A673 (cell line): ENCODE measurements around the gene GLOD4. TPM values are rescaled to one million over a fixed set of nuclear protein-coding genes. Genes with fewer than 3 reads are reported as not detected.

Experiments
- BruUV-seq: library from RNA; stranded (reverse); fragments of 400-500 nt; replicated peaks from 2 replicates; lab custom pipeline; 2021; lab: Mats Ljungman, UMichigan
- CTCF ChIA-PET: fragments of 300-600 bp; sonication (Branson Sonifier 250); formaldehyde crosslinking; loops from one replicate; lab custom pipeline; 2022; ENCODE audit warnings: antibody characterized with exemption; lab: Charles Lee
- POLR2A ChIA-PET: fragments of 300-600 bp; sonication (Branson Sonifier 250); formaldehyde crosslinking; loops from one replicate; lab custom pipeline; 2022; ENCODE audit warnings: antibody characterized with exemption; ENCODE audit not compliant: low non-redundant PET; lab: Charles Lee
- DNase-seq: peaks from one replicate; pipeline ENCODE4 v3.0.0-alpha.2; 2015; ENCODE audit warnings: low spot score
- H3K27ac ChIP-seq: fragments of 200-600 bp; sonication (generic); 2 replicates; pipeline ENCODE4 v1.5.1; 2016; ENCODE audit warnings: mixed run types, low read depth, mild to moderate bottlenecking, mixed read lengths, antibody characterized with exemption, low read length; ENCODE audit not compliant: poor library complexity, severe bottlenecking
- H3K27me3 ChIP-seq: fragments of 200-600 bp; sonication (generic); replicated peaks from 2 replicates; pipeline ENCODE4 v1.6.1; 2017; ENCODE audit warnings: mixed run types, low read depth, mild to moderate bottlenecking, mixed read lengths, antibody characterized with exemption, low read length; ENCODE audit not compliant: insufficient read depth, poor library complexity
- H3K36me3 ChIP-seq: fragments of 200-600 bp; sonication (generic); 2 replicates; pipeline ENCODE4 v1.6.1; 2016; ENCODE audit warnings: mixed run types, mild to moderate bottlenecking, mixed read lengths, antibody characterized with exemption, low read length; ENCODE audit not compliant: insufficient read depth, poor library complexity, severe bottlenecking
- H3K4me1 ChIP-seq: fragments of 200-600 bp; sonication (generic); 2 replicates; pipeline ENCODE4 v1.6.1; 2017; ENCODE audit warnings: mixed run types, mild to moderate bottlenecking, mixed read lengths, antibody characterized with exemption, low read length; ENCODE audit not compliant: insufficient read depth, poor library complexity, severe bottlenecking
- H3K4me3 ChIP-seq: fragments of 200-600 bp; sonication (generic); 2 replicates; pipeline ENCODE4 v1.5.1; 2016; ENCODE audit warnings: low read depth, mixed run types, mild to moderate bottlenecking, mixed read lengths, low read length; ENCODE audit not compliant: poor library complexity, severe bottlenecking
- H3K9me3 ChIP-seq: fragments of 200-600 bp; sonication (generic); 2 replicates; pipeline ENCODE4 v1.6.1; 2016; ENCODE audit warnings: mixed run types, low read depth, mild to moderate bottlenecking, mixed read lengths, antibody characterized with exemption, low read length; ENCODE audit not compliant: poor library complexity, severe bottlenecking
- EZH2 ChIP-seq: fragments of 200-600 bp; sonication (generic); IDR thresholded peaks from 2 replicates; pipeline ENCODE4 v1.6.1; 2017; ENCODE audit warnings: borderline replicate concordance, low read depth, mild to moderate bottlenecking, mixed read lengths, antibody characterized with exemption, low read length; ENCODE audit not compliant: poor library complexity, severe bottlenecking
- intact Hi-C: fragments of 100-400 bp; cut with micrococcal nuclease; formaldehyde crosslinking; loops from one replicate; pipeline ENCODE4 v1.10.0; 2022; ENCODE audit not compliant: unreplicated experiment
- total RNA-seq: library from RNA; stranded (reverse); gene quantifications from 2 replicates; pipeline ENCODE4 v1.2.3, GENCODE V29; 2021
- TF ChIP-seq, protein P1 (sequence below): fragments of 300-800, 200-600 bp; sonication (generic); conservative IDR thresholded peaks from 2 replicates; pipeline ENCODE4 v1.5.1; 2017; ENCODE audit warnings: low read depth, mild to moderate bottlenecking, antibody characterized with exemption, low read length, moderate library complexity, mixed read lengths

The GLOD4 gene
- total RNA-seq, 1 experiment from 2014 or later, result 110 TPM

DNA sequence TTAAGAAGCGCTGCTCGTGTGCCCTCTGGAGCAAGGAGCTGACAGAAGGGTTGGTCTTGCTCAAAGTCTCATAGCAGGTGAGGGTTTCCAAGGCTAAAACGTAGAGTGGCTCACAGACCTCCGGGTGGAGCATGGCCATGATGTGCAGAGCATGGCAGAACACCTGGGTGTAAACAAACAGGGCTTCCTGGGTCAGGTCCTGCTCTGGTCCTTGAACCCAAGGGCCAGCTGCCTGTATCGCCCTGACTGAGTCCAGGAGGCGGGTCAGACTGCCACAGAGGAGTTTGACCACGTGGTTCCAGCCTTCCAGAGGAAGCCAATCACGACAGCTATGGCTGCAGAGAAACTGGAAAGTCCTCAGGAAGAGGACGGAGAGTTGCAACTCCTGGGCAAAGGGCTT, 37.1 kb downstream of the GLOD4 start:
- Histone ChIP-seq H3K4me1 (no peaks in the 10 kb centered on the region), H3K27me3 (no peaks in the 10 kb centered on the region), H3K36me3 (peaks cover 82% of the 10 kb centered on the region), H3K27ac (no peak overlapping the region), H3K9me3 (no peaks in the 10 kb centered on the region), H3K4me3 (no peak overlapping the region)
- TF ChIP-seq, protein P1, sequence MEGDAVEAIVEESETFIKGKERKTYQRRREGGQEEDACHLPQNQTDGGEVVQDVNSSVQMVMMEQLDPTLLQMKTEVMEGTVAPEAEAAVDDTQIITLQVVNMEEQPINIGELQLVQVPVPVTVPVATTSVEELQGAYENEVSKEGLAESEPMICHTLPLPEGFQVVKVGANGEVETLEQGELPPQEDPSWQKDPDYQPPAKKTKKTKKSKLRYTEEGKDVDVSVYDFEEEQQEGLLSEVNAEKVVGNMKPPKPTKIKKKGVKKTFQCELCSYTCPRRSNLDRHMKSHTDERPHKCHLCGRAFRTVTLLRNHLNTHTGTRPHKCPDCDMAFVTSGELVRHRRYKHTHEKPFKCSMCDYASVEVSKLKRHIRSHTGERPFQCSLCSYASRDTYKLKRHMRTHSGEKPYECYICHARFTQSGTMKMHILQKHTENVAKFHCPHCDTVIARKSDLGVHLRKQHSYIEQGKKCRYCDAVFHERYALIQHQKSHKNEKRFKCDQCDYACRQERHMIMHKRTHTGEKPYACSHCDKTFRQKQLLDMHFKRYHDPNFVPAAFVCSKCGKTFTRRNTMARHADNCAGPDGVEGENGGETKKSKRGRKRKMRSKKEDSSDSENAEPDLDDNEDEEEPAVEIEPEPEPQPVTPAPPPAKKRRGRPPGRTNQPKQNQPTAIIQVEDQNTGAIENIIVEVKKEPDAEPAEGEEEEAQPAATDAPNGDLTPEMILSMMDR, result no peak
- TF ChIP-seq EZH2, result no peak
- ChIA-PET CTCF (no interaction called here), POLR2A (no interaction called here)
- DNase-seq, result no peak
- BruUV-seq, result no TSS peak
- intact Hi-C loops, result no loop called here

DNA sequence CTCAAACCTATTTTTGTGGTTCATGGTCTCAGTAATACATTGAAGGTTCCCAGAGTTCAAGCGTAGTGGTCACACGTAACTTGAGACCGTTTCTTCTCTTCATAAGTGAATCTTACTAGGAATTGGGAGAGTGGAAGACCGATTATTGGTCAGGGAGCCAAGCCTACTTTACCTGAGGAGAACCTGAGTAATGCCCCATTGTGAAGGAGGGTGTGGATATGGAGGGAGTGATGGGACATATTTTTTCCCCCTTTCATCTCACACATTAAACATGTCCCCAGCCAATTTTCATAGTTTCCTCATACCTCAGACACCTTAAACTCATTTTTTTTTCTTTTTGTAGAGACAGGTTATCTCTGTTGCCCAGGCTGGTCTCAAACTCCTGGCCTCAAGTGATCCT, 38.9 kb downstream of the GLOD4 start:
- Histone ChIP-seq H3K27me3 (no peaks in the 10 kb centered on the region), H3K4me3 (no peak overlapping the region), H3K4me1 (no peaks in the 10 kb centered on the region), H3K36me3 (peaks cover 93% of the 10 kb centered on the region), H3K9me3 (no peaks in the 10 kb centered on the region), H3K27ac (no peak overlapping the region)
- POLR2A ChIA-PET, result no interaction called here
- BruUV-seq, result no TSS peak
- CTCF ChIA-PET, result no interaction called here
- DNase-seq, result no peak
- intact Hi-C loops, result no loop called here
- TF ChIP-seq, protein P1, result no peak
- TF ChIP-seq EZH2, result no peak

DNA sequence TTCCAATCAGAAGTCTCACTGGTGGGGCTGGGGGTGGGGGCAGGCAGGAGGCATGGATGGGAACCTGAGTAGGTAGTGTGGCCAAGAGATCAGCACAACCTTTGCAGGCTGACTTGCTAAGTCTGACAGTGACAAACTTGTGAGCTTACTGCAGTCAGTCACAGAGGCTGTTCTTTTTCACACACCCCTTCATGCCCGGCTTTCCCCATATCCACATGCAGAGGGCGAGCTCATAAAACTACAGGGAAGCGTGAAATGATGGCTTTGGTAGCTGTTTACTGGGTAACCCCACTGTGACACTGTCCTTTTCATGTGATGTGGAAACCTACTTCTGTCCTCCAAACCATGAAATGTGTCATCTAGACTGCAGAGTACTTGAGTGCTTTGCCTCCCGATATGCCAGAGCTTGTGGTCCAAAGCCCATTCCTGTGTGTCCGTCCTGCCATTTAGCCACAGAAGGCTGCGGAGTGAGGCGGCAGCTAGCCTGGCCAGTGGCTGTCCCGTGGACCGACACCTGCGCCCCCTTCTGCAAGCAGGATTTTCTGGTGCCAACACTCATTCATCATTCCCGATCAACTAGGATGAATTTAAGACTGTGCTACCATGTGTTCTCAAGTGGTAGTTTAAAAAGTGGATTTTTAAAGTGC, 39.8 kb downstream of the GLOD4 start:
- no peaks in the 10 kb centered on the region for H3K9me3 ChIP-seq
- no peak overlapping the region for H3K4me3 ChIP-seq
- ChIA-PET CTCF (interaction anchor here (0.5 kb wide), 1 partner anchor 19 kb away, joined by 3 read pairs; no protein-coding TSS in a partner anchor), POLR2A (no interaction called here)
- no peak overlapping the region for H3K27ac ChIP-seq
- peak; percentile 16 for DNase-seq
- intact Hi-C loops, result no loop called here
- TF ChIP-seq, protein P1, result no peak
- TF ChIP-seq EZH2, result no peak
- peaks cover 91% of the 10 kb centered on the region for H3K36me3 ChIP-seq
- no peaks in the 10 kb centered on the region for H3K4me1 ChIP-seq
- no TSS peak for BruUV-seq
- H3K27me3 ChIP-seq, result no peaks in the 10 kb centered on the region
